ENCODE measurements around the gene ETV5.

Gene ETV5

GRCh38 chr3:186121278-186121677, 12.4 kb upstream of the ETV5 start:
- POLR2A ChIA-PET = no interaction called here
- TF ChIP-seq HDGF (IDR thresholded peaks at IDR 0.05; ENCODE audit: borderline replicate concordance) = no peak
- TF ChIP-seq SUZ12 (IDR thresholded peaks at IDR 0.05) = no peak
- TF ChIP-seq FOXM1 (IDR thresholded peaks at IDR 0.05; ENCODE audit: borderline replicate concordance) = no peak
- TF ChIP-seq PKNOX1 (IDR thresholded peaks at IDR 0.05) = no peak
- no peak for TF ChIP-seq ARNT (IDR thresholded peaks at IDR 0.05)
- no peak for TF ChIP-seq NFRKB (IDR thresholded peaks at IDR 0.05)
- no peak for DNase-seq (ENCODE audit: extremely low spot score)
- CTCF ChIA-PET = no interaction called here

GRCh38 chr3:186119499-186119898, 10.6 kb upstream of the ETV5 start:
- POLR2A ChIA-PET = no interaction called here
- TF ChIP-seq LEF1 (IDR thresholded peaks at IDR 0.05; ENCODE audit: borderline replicate concordance) (no peak), ARNT (IDR thresholded peaks at IDR 0.05) (no peak)

GRCh38 chr3:186118692-186119091, 9.8 kb upstream of the ETV5 start:
- TF ChIP-seq LEF1 (IDR thresholded peaks at IDR 0.05; ENCODE audit: borderline replicate concordance) (no peak), FOXA1 (IDR thresholded peaks at IDR 0.05) (no peak), TARDBP (IDR thresholded peaks at IDR 0.05) (no peak), FOXM1 (IDR thresholded peaks at IDR 0.05; ENCODE audit: borderline replicate concordance) (no peak), ELF4 (IDR thresholded peaks at IDR 0.05) (no peak), BHLHE40 (IDR thresholded peaks at IDR 0.05; ENCODE audit: borderline replicate concordance) (no peak), PKNOX1 (IDR thresholded peaks at IDR 0.05) (no peak), L3MBTL2 (conservative IDR thresholded peaks at IDR 0.05) (no peak), FOXK2 (IDR thresholded peaks at IDR 0.05) (no peak), NFRKB (IDR thresholded peaks at IDR 0.05) (no peak), HDGF (IDR thresholded peaks at IDR 0.05; ENCODE audit: borderline replicate concordance) (no peak), ZNF384 (IDR thresholded peaks at IDR 0.05) (no peak)
- ChIA-PET POLR2A (no interaction called here), CTCF (no interaction called here)
- DNase-seq (ENCODE audit: extremely low spot score) = no peak

More at GRCh38 chr3:186119499-186119898, 10.6 kb upstream of the ETV5 start:
- DNase-seq (ENCODE audit: extremely low spot score) = no peak
- CTCF ChIA-PET = interaction anchor here (0.5 kb wide), 1 partner anchor 43 kb away, joined by 3 read pairs; no protein-coding TSS in a partner anchor

- TF ChIP-seq L3MBTL2 (conservative IDR thresholded peaks at IDR 0.05) (no peak), FOXM1 (IDR thresholded peaks at IDR 0.05; ENCODE audit: borderline replicate concordance) (no peak), ARNT (IDR thresholded peaks at IDR 0.05) (no peak), ELF4 (IDR thresholded peaks at IDR 0.05) (no peak), LEF1 (IDR thresholded peaks at IDR 0.05; ENCODE audit: borderline replicate concordance) (no peak), TARDBP (IDR thresholded peaks at IDR 0.05) (no peak), NFRKB (IDR thresholded peaks at IDR 0.05) (no peak), BHLHE40 (IDR thresholded peaks at IDR 0.05; ENCODE audit: borderline replicate concordance) (no peak), SP1 (IDR thresholded peaks at IDR 0.05) (no peak), PKNOX1 (IDR thresholded peaks at IDR 0.05) (no peak), ZNF384 (IDR thresholded peaks at IDR 0.05) (no peak), FOXK2 (IDR thresholded peaks at IDR 0.05) (no peak)
- CTCF ChIA-PET = no interaction called here
- POLR2A ChIA-PET = no interaction called here
- no peak for DNase-seq (ENCODE audit: extremely low spot score)
These were observed 8.7 kb upstream of the ETV5 start for GRCh38 chr3:186117521-186118134.

- TF ChIP-seq PKNOX1 (IDR thresholded peaks at IDR 0.05) (no peak), TARDBP (IDR thresholded peaks at IDR 0.05) (no peak), ELF4 (IDR thresholded peaks at IDR 0.05) (no peak)
- DNase-seq (ENCODE audit: extremely low spot score) = no peak
- POLR2A ChIA-PET = no interaction called here
- CTCF ChIA-PET = no interaction called here
These were observed 6.5 kb upstream of the ETV5 start for GRCh38 chr3:186115239-186115996.

GRCh38 chr3:186110975-186111974, 2.4 kb upstream of the ETV5 start:
- DNase-seq (ENCODE audit: extremely low spot score) = no peak
- POLR2A ChIA-PET = no interaction called here
- no peak for TF ChIP-seq NFRKB (IDR thresholded peaks at IDR 0.05)
- TF ChIP-seq FOXK2 (IDR thresholded peaks at IDR 0.05) = no peak
- TF ChIP-seq TARDBP (IDR thresholded peaks at IDR 0.05) = no peak
- TF ChIP-seq SP1 (IDR thresholded peaks at IDR 0.05) = no peak
- no peak for TF ChIP-seq FOXA1 (IDR thresholded peaks at IDR 0.05)
- no peak for TF ChIP-seq LEF1 (IDR thresholded peaks at IDR 0.05; ENCODE audit: borderline replicate concordance)
- no peak for TF ChIP-seq CTBP1 (IDR thresholded peaks at IDR 0.05; ENCODE audit: borderline replicate concordance)
- TF ChIP-seq ARNT (IDR thresholded peaks at IDR 0.05) = no peak
- no peak for TF ChIP-seq BHLHE40 (IDR thresholded peaks at IDR 0.05; ENCODE audit: borderline replicate concordance)
- TF ChIP-seq FOXM1 (IDR thresholded peaks at IDR 0.05; ENCODE audit: borderline replicate concordance) = no peak
- no peak for TF ChIP-seq SUZ12 (IDR thresholded peaks at IDR 0.05)
- TF ChIP-seq HDGF (IDR thresholded peaks at IDR 0.05; ENCODE audit: borderline replicate concordance) = no peak
- no peak for TF ChIP-seq ELF4 (IDR thresholded peaks at IDR 0.05)
- TF ChIP-seq PKNOX1 (IDR thresholded peaks at IDR 0.05) = no peak
- CTCF ChIA-PET = no interaction called here

Measured in HEK293T (cell line).